CD4-positive, alpha-beta T cell treated with Interferon gamma for 1 hour (primary cell): ENCODE data around the gene KIF5A.

Source experiments
- DNase-seq: peaks from one replicate; pipeline ENCODE4 v3.0.0-alpha.2; 2020

The KIF5A gene

DNA sequence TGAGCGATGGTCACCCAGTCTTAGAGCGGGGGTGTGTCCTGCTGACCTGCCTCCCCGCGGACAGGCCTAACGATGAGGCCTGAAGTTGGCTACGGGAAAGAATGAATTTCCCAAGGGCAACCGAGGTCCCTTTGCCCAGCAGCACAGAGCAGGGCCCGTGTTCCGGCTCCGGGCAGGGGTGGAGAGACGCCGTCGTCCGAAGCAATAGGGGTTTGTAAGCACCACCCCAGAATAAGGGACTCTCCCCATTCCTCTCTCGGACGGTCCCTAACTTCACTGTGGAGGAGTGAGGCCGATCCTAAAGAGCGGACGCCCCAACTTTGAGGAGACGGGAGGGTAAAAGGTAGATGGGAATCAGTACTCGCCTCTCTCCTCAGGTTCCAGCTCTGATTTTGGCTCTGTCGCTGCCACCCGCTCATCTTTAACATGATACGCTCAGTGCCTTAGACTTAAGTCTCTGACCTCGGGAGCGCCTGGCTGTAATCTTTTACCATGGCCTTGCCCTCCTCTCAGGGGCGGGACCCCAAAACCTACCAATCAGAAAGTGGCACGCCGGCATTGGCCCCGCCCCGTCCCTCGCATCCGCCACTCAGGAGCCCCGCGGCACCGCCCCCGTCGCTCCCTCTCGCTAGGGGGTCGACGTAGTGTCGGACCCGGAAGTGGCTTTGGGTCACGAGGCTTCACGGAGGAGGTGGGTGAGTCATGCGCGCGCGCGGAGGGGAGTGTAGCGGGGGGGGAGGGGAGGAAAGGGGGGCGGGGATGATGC, 29.6 kb upstream of the KIF5A start, which contains the start of gene DDIT3:
DDIT3 (minus strand) TSS at position 462 of the 766 bp plus-strand sequence. CDS start 3,108 bp downstream, outside the sequence.
- peak; percentile 100 for DNase-seq

DNA sequence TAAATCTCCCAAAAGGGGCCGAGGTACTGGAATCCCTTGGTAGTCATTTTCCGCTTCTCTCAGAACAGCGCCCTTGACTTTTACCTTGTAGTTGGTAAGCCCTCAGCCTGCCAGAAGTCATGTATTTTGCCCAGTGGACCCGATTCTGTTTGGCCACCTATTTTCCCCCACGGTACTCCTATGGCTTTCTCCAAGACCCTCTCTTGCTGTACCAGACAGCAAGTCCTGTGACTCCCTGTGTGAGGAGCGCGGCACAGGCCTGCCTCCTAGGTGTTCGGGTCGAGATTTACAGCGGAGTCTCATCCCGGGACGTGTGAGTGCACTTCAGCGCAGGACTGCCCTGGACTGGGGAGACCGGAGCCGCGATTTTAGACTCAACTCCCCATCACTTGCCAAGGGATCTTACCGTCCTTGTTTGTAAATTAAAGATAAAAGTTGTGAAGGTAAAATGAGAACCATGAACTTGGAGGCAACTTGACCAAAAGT, 28.3 kb upstream of the KIF5A start:
- DNase-seq: no peak

DNA sequence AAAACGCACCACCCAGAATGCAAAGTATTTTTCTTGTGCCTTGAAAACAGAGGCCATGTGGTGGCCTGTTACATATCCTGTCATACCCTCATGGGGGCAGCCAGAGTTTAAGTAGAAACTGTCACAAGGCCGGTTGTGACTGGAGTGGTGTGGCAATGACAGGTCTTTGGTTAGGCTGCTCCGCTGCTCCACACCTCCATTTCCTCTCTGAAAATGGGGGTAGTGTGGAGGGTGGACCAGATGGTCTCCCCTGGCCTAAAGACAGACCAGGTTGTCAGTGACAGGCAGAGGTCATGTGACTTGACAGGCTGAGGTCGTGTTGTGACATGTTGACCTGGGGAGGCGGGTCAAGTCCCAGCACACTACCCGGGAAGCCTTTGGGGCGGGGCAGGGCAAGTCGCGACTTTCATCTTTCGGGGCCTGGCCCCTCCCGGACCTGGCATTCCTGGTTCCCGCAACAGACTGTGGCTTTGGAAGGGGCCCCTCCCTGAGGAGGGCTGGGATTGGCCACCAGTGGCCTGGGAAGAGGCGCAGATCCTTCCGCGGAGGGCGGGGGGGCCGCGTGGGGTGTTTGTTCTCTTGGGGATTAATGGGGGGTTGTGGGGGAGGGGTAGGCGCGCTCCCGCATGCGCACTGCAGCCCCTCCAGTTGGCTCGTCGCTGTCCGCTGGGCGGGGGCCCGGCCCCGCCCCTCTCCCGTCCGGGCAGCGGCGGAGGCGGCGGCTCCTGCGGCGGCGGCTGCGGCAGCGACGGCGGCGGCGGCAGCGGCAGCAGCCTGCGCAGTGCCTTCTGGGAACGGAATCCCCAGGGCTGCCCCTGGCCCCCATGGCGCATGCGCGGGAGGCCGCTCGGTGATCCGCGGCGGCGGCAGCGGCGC, 27.6 kb upstream of the KIF5A start, which contains the start of gene MBD6:
MBD6 (plus strand) TSS at position 814 of the 876 bp plus-strand sequence. CDS start 1,480 bp downstream, outside the sequence.
- peak; percentile 93 for DNase-seq

DNA sequence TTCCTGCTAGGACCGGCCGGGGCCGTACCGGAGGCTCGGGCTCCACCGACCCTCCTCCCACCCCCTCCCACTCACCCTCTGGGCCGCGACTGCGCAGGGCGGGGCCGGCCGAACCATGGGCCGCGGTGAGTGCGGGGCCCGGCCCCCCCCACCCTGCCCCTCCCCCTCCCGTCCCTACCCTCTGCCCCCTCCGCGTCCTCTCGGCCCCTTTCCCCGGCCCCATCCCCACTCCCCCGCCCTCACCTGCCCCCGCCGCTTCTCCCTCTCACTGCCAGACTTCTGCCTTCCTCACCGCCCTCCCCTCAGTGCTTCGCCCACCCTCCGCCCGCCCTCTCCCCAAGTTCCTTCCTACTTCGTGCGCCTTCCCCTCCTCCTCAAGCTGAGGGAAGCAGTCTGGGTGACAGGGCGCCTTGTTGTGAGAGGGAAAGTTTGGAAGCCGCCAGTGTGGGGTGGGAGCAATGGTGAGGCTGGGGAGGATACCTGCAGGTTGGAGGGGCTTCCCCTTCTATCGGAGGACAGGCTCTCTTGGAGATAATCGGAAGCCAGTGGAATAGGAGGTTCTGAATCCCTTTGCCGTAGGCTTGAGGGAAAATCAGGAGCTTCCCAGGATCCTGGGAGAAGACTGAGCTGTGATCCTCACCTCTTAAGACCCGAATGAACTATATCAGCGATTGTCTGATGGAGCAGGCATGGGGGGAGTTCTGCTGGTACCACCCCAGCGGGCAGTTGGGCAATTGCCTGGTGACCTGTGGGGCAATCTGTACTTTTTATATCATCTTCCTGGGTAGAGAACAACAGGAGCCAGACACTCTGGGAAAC, 26.7 kb upstream of the KIF5A start:
- peak; percentile 62 for DNase-seq

DNA sequence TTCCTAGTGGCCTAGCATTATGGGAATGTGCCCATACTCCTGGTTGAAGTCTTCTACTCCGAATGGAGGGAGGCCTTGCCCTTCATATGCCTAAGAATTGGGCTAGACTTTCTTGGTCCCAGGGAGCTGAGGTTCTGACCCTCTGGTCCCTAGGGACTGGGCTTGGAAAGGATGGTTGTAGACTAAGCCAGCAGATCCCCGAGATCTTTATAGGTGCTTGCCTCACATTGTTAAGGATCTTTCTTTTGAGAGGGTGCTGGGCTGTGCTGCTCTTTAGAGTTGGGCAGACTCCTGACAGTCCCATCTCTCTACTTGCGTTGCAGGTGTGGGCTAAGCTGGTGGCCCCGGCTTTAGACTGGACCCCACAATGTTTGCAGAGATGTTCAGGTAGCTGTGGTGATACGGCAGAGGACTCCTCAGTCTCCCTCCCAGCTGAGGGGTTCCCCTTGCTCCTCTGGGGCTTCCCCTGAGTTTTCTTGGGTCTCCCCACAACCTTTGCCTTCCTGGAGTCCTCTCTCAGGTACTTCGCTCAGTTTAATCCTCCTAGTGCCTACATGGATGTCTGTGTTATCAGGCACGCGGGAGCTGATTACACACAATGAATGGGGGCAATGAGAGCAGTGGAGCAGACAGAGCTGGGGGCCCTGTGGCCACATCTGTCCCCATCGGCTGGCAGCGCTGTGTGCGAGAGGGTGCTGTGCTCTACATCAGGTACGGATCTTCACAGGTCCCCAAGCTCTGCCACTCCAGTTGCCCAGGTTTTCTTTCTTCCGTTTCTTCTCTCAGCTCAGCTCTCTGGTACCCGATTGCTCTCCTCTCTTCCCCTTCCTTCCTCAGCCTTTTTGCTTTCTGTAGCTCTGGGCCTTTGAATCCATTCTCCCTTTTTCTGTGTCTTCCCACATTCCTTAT, 25.9 kb upstream of the KIF5A start:
- no peak for DNase-seq

DNA sequence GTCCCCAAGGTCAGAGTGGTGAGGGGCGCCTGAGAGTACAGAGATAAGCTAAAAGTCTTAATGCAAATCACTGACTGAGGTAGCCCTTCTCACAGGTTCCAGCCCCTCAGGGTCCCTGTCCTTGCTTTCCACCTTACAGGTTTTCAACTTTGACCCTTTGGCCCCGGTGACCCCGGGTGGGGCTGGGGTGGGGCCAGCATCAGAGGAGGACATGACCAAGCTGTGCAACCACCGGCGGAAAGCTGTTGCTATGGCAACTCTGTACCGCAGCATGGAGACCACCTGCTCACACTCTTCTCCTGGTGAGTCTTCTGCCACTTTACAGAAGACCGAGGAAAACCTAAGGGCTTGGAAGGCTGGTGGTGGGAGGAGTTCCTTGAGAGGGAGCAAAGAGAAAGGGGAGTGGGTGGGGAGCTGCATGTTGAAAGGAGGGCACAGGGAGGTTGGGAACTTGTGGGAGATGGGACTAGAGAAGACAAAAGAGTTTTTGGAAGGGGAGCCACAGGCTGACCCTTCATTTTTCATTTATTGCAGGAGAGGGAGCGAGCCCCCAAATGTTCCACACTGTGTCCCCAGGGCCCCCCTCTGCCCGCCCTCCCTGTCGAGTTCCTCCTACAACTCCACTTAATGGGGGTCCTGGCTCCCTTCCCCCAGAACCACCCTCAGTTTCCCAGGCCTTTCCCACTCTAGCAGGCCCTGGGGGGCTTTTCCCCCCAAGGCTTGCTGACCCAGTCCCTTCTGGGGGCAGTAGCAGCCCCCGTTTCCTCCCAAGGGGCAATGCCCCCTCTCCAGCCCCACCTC, 24.8 kb upstream of the KIF5A start:
- DNase-seq: no peak

DNA sequence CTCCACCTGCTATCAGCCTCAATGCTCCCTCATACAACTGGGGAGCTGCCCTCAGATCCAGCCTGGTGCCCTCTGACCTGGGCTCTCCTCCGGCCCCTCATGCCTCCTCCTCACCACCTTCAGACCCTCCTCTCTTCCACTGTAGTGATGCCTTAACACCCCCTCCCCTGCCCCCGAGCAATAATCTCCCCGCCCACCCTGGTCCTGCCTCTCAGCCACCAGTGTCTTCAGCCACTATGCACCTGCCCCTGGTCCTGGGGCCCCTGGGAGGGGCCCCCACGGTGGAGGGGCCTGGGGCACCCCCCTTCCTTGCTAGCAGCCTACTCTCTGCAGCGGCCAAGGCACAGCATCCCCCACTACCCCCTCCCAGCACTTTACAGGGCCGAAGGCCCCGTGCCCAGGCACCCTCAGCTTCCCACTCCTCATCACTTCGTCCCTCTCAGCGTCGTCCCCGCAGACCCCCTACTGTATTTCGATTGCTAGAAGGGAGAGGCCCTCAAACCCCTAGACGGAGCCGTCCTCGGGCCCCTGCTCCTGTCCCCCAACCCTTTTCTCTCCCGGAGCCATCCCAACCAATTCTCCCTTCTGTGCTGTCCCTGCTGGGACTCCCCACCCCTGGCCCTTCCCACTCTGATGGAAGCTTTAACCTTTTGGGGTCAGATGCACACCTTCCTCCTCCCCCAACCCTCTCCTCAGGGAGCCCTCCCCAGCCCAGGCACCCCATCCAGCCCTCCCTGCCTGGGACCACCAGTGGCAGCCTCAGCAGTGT, 24.0 kb upstream of the KIF5A start:
- no peak for DNase-seq

DNA sequence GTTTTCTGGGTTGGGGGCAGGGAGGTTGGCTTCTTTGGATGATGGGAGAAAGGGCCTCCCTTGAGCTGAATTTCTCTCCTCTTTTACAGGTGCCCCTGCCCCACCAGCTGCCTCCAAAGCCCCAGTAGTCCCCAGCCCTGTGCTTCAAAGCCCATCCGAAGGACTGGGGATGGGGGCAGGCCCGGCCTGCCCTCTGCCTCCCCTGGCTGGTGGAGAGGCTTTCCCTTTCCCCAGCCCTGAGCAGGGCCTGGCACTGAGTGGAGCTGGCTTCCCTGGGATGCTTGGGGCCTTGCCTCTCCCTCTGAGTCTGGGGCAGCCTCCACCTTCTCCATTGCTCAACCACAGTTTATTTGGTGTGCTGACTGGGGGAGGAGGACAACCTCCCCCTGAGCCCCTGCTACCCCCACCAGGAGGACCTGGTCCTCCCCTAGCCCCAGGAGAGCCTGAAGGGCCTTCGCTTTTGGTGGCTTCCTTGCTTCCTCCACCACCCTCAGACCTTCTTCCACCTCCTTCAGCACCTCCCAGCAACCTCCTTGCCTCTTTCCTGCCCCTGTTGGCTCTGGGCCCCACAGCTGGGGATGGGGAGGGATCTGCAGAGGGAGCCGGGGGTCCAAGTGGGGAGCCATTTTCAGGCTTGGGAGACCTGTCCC, 23.2 kb upstream of the KIF5A start:
- no peak for DNase-seq

DNA sequence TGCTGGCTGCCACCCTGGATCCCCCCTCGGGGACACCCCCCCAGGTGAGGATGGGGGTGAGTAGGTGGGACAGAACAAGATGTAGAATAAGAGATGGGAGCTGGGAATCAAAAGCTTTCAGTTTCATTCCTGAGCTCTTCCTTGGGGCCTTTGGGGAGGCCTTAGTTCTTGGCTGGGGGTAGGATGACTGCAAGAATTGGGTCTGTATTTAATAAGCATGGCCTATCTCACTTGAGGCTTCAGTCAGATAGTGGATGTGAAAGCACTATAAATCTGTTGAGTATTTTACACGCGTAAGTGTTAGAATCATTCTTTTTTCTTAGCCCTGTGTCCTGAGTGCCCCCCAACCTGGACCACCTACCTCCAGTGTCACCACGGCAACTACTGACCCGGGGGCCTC, 22.7 kb upstream of the KIF5A start:
- DNase-seq: no peak

DNA sequence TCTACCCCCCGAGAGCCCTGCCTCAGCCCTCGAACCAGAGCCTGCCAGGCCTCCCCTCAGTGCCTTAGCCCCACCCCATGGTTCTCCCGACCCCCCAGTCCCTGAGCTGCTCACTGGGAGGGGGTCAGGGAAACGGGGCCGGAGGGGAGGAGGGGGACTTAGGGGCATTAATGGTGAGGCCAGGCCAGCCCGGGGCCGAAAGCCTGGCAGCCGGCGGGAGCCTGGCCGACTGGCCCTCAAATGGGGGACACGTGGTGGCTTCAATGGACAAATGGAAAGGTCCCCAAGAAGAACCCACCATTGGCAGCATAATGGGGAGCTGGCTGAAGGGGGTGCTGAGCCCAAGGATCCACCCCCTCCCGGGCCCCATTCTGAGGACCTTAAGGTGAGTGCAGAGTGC, 21.7 kb upstream of the KIF5A start:
- DNase-seq: no peak

DNA sequence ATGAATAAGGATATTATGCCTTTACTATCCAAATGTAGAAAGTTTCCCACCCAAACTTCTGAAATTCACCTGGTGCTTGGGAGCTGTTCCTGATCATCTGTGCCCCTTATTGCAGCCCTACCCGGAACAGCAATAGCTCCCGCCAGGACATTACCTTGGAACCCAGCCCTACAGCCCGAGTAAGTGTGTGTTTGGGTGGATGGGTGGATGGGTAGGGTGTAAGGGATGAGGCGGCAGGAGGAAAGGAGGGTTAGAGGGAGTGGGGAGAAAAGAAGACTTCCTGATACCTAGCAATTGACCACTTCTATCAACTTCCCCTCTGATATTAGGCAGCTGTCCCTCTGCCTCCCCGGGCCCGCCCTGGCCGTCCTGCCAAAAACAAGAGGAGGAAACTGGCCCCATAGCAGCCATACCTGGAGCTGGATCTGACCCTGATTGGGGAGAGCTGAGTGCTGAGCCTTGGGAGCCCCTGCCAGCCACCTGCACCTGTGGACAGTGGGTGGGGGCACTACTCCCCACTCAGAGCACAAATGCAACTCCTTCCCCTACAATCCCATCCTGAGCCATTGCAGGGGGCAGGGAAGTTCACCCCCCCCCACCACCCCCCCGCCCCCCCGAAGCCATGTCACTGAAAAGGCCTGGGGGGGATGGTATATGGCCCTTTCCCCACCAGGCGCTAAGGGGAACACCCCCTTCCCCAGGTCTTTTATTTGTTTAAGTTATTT, 20.9 kb upstream of the KIF5A start:
- DNase-seq: no peak

DNA sequence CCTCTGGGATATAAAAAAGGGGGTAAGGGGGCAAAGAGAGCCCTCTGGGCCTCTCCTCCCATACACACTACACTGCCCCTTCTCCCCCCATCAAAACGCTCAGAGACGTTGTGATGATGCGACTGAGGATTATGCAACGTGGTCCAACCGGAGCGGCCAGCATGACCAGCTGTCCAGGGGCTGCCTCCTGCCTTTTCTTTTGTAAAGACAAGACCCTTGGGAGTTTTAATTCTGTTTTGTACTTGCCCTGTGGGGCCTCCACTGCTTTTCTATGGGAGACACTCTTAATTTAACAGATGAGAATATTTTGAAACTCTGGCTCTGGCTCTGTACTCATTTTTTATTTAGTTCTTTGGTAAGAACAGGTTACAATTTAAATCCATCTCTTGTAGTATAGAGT, 20.0 kb upstream of the KIF5A start:
- no peak for DNase-seq

DNA sequence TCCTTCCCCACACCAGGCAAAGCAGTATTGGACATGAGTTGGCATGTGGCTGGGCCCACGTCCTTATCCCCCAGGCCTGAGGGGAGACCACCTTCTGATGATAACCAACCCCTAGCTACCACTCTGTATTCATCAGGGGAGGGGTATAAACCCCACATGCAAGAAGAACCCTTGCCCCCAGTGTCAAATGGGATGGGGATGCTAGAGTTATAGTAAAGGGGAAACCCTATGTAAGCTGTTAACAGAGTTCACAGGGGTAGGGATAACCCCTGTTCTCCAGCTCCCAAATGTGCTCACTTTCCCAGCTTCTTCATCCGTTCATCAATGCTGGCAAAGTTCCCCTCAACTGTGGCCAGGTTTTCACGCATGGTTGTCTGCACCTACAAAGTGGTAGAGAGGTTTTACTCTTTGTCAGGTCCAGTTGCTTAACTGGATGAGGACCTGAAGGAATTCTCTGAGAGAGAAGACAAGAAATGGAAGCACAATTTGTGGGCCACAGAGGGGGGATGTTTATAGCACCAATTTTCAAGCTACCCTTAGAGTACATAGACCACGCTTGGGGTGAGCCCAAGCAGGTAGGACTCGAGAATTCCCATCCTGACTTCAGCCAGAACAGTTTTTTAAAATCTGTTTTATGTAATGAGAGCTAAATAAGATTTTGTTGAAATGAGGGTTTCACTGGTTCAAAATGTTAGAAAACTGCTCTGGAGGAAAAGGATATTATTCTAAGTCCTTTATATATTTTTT, 19.3 kb upstream of the KIF5A start:
- no peak for DNase-seq

DNA sequence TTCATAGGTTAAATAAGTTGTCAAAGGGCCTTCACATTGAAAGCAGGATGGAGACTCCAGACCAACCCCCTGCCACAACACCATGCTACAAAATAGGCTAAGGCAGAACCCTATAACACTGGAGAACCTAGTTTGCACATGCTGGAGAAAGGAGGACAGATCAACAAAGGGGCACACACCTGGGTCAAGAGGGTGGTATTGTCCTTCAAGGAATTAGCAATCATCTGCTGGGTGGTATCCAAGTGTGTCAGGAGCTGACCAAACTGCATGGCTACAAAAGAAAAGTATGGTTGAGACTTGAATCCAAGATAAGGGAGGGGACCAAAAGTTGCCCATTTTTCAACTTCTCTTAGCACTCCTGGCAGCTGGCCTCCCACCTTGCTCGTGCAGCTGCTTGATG, 18.0 kb upstream of the KIF5A start:
- no peak for DNase-seq

DNA sequence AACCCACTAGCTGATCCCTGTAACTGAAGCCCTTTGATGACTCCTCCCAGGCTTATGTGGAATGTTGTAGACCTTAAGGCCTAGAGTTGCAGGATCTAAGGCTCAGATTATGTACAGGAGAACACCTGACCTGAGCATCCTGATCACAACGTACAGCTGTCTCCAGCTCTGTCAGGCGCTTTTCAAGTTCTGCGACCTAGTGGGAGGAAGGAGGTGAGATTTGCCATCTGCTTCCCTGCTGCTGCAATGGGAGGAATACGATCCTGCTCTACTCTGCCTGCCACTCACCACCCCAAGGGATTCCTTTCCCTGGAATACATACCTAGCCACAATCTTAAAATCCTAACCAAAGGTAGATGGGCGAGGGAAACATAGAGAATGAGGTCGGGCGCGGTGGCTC, 16.7 kb upstream of the KIF5A start:
- no peak for DNase-seq

DNA sequence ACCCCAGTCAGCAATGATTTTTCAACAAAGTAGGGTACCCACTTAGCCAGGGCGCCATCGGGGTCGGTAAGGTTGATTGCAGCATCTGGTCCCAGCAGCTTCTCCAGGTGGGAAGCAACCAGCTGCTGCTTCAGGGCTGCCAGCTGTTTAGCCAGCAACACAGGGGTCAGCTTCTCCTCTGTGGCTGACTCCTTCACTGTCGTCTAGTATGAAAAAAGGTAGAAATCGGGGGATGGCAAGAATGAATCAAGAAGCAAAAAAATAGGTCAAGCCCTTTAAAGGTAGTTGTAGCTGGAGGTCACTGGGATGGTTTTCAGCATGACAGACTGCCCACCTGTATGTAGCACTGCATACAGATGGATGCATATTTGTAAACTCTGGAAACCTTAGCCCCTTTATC, 15.6 kb upstream of the KIF5A start:
- DNase-seq: no peak

DNA sequence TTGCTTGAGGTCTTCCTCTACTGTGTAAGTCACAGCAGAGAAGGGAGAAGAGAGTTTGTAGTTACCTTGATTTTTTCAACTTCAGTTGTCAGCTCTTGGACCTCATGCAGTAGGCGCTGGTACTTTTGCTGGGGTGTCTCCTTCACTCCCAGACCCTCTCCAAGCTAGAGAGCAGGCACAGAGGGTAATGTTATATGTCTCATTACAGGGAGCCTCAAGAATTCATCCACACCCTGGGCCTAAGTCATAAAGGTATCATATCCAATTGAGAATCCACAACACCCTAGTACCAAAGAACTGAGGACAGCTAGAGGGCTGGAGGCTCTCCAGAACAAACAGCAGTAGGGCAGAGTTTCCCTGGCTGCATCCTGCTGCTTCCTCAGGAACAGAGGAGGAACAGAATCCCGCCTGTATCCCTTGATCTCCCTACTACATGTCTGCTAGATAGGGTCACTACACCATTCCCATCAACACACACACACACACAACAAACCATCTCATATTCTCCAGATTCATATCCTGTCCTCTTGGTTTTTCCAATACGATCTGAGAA, 14.8 kb upstream of the KIF5A start:
- DNase-seq: no peak
